ENCODE data around the gene RNF169.

RNF169 gene

GRCh38 chr11:74845978-74846517, 97.4 kb downstream of the RNF169 start:
- H3K27ac ChIP-seq: no peak overlapping the region
- TF ChIP-seq, protein P1, sequence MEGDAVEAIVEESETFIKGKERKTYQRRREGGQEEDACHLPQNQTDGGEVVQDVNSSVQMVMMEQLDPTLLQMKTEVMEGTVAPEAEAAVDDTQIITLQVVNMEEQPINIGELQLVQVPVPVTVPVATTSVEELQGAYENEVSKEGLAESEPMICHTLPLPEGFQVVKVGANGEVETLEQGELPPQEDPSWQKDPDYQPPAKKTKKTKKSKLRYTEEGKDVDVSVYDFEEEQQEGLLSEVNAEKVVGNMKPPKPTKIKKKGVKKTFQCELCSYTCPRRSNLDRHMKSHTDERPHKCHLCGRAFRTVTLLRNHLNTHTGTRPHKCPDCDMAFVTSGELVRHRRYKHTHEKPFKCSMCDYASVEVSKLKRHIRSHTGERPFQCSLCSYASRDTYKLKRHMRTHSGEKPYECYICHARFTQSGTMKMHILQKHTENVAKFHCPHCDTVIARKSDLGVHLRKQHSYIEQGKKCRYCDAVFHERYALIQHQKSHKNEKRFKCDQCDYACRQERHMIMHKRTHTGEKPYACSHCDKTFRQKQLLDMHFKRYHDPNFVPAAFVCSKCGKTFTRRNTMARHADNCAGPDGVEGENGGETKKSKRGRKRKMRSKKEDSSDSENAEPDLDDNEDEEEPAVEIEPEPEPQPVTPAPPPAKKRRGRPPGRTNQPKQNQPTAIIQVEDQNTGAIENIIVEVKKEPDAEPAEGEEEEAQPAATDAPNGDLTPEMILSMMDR (conservative IDR thresholded peaks at IDR 0.05): no peak

- H3K27ac ChIP-seq: no peak overlapping the region
- TF ChIP-seq, protein P1 (conservative IDR thresholded peaks at IDR 0.05): no peak
These were observed 98.1 kb downstream of the RNF169 start for GRCh38 chr11:74846770-74847169.

DNA sequence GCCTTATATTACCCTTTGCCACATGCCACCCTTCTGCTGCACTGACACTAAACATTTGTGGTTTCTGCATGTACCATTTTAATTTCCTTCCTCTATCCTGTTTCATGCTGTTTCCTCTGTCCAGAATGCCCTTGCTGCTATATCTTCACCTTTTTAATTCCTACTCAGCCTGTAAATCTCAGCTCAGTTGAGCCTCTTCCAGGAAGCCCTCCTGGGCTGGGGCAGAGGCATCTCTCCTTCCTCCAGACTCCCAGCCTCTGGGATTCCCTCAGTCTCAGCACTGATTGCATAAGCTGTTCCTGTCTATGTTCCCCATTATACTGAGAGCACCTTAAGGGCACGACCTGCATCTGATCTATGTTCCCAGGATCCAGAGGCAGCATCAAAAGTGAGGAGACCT, 98.7 kb downstream of the RNF169 start:
- TF ChIP-seq, protein P1 (conservative IDR thresholded peaks at IDR 0.05): no peak
- no peak overlapping the region for H3K27ac ChIP-seq

DNA sequence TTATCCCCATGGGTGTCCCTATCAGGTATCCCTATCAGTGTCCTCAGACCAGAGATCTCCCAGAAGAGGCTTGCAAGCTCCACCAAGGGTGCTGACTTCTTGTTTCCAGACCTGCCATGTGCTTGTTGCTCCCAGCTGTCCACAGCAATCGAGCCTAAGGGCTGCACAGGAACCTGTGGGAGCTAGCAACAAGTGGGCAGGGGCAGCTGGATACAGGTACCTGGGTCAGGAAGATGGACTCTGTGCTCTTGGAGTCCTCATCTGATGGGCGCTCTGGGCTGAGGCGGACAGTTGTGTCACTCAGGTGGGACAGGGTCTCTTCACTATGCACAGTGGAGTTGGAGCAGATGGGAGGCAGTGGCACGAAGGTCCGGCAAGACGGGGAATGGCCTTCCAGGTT, 99.2 kb downstream of the RNF169 start:
- TF ChIP-seq, protein P1 (conservative IDR thresholded peaks at IDR 0.05): no peak
- H3K27ac ChIP-seq: no peak overlapping the region

DNA sequence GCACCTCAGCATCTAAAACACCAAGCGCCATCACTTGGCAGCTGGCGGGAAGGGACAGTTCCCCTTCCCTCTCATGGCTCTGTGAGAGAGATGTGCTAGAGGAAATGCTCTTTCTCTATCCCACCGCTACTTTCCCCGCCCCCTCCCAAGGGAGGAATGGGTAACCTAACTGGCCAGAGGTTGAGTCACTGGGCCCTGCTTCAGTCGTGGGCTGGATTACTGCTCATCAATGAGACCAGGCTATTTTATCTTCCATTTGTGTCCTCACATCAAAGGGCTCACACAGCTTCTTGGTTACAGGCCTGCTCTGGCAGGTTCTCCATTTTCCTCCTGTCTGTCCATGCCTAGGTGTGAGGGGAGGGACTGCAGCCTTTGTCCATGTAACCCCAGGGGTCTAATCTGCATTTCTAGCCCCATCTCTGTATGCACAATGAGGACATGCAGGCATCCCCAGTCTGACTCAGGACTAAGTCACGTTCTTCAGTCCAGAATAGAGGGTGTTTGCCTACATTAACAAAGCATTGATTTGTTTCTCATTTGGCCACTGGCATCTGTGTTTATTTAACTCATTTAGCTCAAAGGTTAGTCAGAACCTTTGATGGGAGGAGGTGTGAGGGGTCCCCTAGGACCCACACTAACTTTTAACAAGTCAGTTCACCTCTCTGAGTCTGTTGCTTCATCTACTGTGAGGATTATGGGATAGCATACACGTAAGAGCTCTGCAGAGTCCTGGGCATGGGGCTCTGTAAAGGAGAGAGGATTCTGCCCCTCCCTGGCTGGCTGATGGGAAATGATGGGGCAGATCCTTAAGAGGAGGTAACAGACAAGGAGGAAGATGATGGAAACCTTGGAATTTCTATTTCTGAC, 101.1 kb downstream of the RNF169 start:
- H3K27ac ChIP-seq: no peak overlapping the region
- TF ChIP-seq, protein P1 (conservative IDR thresholded peaks at IDR 0.05): no peak

DNA sequence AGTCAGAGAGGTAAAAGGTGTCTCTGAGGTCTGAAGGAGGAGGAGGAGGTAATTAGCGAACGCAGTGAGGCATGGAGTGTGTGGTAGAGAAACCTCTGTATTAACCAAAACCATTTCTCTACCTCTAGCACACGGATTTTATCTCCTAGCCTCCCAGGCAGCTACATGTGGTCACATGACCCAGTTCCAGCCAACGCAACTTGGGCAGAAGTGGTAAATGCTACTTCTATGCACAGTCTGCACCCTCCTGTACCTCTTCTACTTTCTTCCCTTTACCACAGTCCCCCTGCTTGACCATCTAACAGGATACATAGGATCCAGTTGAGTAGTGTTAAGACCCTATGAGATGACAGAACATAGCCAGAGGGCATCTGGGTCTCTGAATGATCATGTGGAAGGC, 104.6 kb downstream of the RNF169 start:
- no peak overlapping the region for H3K27ac ChIP-seq
- TF ChIP-seq, protein P1 (conservative IDR thresholded peaks at IDR 0.05): no peak

DNA sequence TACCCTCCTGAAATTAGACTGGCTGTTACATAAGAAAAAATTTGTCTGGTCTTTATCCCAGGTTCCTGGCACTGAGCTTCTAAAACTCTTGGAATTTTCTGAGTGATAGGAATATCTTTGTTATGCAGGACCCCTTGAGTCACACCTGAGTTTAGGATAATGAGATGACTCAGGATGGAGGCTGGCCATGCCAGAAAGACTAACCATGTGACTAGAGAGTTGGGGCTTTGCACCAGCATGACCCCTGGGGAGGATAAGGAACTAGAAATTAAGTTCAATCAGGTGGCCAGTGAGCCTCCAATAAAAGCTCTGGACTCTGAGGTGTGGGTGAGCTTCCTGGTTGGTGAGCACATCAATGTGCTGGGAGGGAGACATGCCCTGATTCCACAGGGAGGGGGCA, 112.1 kb downstream of the RNF169 start:
- H3K27ac ChIP-seq: no peak overlapping the region
- TF ChIP-seq, protein P1 (conservative IDR thresholded peaks at IDR 0.05): no peak

All from VCaP (cell line).